Hepatocyte (in vitro differentiated cells): ENCODE measurements around the gene CRADD. TPM values are rescaled to one million over a fixed set of nuclear protein-coding genes. Genes with fewer than 3 reads are reported as not detected.
A peak's percentile ranks its signal among the peaks of the same experiment; 100 is the strongest.

Source experiments
- DNase-seq: peaks from one replicate; pipeline ENCODE4 v3.0.0-alpha.2; 2016; ENCODE audit warnings: low spot score
- H2AFZ ChIP-seq: fragments of 200-600 bp; sonication (generic); 2 replicates; pipeline ENCODE4 v1.6.0; 2016; ENCODE audit warnings: antibody characterized with exemption, mild to moderate bottlenecking
- H3K27ac ChIP-seq: fragments of 200-600 bp; sonication (generic); 2 replicates; pipeline ENCODE4 v1.5.1; 2016; ENCODE audit warnings: mild to moderate bottlenecking
- H3K27me3 ChIP-seq: fragments of 200-600 bp; sonication (generic); 2 replicates; pipeline ENCODE4 v1.6.1; 2016
- H3K36me3 ChIP-seq: fragments of 200-600 bp; sonication (generic); replicated peaks from 2 replicates; pipeline ENCODE4 v1.5.1; 2016; ENCODE audit warnings: low read depth; ENCODE audit not compliant: insufficient read depth
- H3K4me1 ChIP-seq: fragments of 200-600 bp; sonication (generic); 2 replicates; pipeline ENCODE4 v1.5.1; 2016; ENCODE audit warnings: mild to moderate bottlenecking, moderate library complexity; ENCODE audit not compliant: insufficient read depth
- H3K4me2 ChIP-seq: fragments of 200-600 bp; sonication (generic); 2 replicates; pipeline ENCODE4 v1.6.0; 2016
- H3K4me3 ChIP-seq: fragments of 200-600 bp; sonication (generic); 2 replicates; pipeline ENCODE4 v1.5.1; 2016; ENCODE audit warnings: mild to moderate bottlenecking
- H3K79me2 ChIP-seq: fragments of 200-600 bp; sonication (generic); 2 replicates; pipeline ENCODE4 v1.6.0; 2017; ENCODE audit warnings: mild to moderate bottlenecking
- H3K9me2 ChIP-seq: fragments of 200-600 bp; sonication (generic); replicated peaks from 2 replicates; pipeline ENCODE4 v1.6.0; 2017; ENCODE audit warnings: mild to moderate bottlenecking; ENCODE audit not compliant: insufficient read depth
- H3K9me3 ChIP-seq: fragments of 200-600 bp; sonication (generic); 2 replicates; pipeline ENCODE4 v1.5.1; 2016; ENCODE audit warnings: low read depth, mild to moderate bottlenecking
- H4K20me1 ChIP-seq: fragments of 200-600 bp; sonication (generic); 2 replicates; pipeline ENCODE4 v1.6.0; 2016; ENCODE audit warnings: mild to moderate bottlenecking; ENCODE audit not compliant: insufficient read depth, poor library complexity, severe bottlenecking
- CTCF ChIP-seq: fragments of 200-600 bp; sonication (generic); IDR thresholded peaks from 2 replicates; pipeline ENCODE4 v1.5.1; 2016; ENCODE audit warnings: antibody characterized with exemption, mild to moderate bottlenecking; ENCODE audit not compliant: poor library complexity
- EZH2 ChIP-seq: fragments of 200-600 bp; sonication (generic); IDR thresholded peaks from 2 replicates; pipeline ENCODE4 v1.6.1; 2016; ENCODE audit warnings: antibody characterized with exemption, mild to moderate bottlenecking, borderline replicate concordance
- EZH2phosphoT487 ChIP-seq: fragments of 200-600 bp; sonication (generic); IDR thresholded peaks from one replicate; pipeline ENCODE4 v1.6.1; 2018; ENCODE audit warnings: antibody characterized with exemption, mild to moderate bottlenecking, low read depth, moderate library complexity; ENCODE audit not compliant: unreplicated experiment, severe bottlenecking
- WGBS: methylation state at CpG from one replicate; pipeline ENCODE4 v1.1.6; 2016; ENCODE audit warnings: low lambda C conversion rate; ENCODE audit errors: missing lambda C conversion rate; 5-methylcytosine and 5-hydroxymethylcytosine counted together
- polyA plus RNA-seq: library from polyadenylated mRNA; unstranded; fragments of >200 nt; fragmentation: Nextera tagmentation; extraction: Ambion mirVana; gene quantifications from 2 replicates; pipeline ENCODE4 v1.2.1, GENCODE V29; 2016
- total RNA-seq: library from RNA; depleted of rRNA; stranded (reverse); fragments of >200 nt; gene quantifications from 2 replicates; pipeline ENCODE4 v1.2.3, GENCODE V29; 2014

CRADD gene
- total and polyA plus RNA-seq, 2 experiments from 2014 or later, result 19.5 to 27.3 TPM

DNA sequence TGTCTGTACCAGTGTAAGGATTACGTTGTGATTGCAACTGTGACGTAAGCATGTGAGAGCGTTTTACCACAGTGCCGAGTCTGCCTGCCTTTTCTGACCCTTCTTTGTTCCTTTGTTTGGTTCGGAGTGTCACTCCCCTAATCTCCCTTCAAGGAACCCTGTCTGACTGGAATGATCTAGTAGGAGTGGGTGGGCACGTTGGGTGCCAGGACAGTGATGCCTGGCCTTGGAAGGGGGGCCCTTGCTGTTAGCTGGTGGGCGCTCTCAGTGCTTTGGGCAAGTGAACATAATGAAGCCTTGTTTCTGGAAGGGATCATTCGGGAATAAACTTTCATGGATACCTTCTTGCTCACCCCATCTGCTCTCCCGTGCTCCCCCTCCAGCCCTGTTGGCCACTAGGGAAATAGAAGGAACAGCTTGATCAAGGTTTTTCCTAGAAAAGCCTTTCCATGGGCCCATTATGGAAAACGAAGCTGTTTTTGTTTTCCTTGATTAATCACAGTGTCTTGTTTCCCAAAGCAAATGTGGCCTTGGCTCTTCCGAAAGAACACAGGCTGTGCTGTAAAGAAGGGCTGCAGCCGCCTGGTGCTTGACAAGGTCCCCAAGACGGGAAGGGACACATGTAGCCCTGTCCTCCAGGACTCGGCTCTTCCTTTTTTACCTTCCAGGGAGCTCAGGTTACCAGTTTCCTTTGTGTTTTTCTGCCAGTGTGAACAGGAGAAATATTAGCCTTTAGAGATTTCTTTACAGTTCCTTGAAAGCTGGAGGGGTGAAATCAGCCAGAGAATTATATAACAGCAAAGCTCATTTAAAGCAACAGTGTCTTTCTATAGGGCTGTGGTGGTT, 215.5 kb downstream of the CRADD start:
- H3K4me1 ChIP-seq, result no peaks in the 10 kb centered on the region
- DNase-seq, result no peak
- H3K27me3 ChIP-seq, result no peaks in the 10 kb centered on the region
- H3K27ac ChIP-seq, result no peak overlapping the region
- H3K79me2 ChIP-seq, result no peaks in the 10 kb centered on the region
- no peak overlapping the region for H3K4me2 ChIP-seq
- H3K36me3 ChIP-seq, result no peaks in the 10 kb centered on the region
- H3K9me3 ChIP-seq, result no peaks in the 10 kb centered on the region
- 65% methylated on average over 14 of the region's 14 CpGs for WGBS
- TF ChIP-seq EZH2phosphoT487, result no peak
- TF ChIP-seq CTCF, result no peak
- H3K9me2 ChIP-seq, result no peaks in the 10 kb centered on the region
- no peak overlapping the region for H2AFZ ChIP-seq
- H3K4me3 ChIP-seq, result no peak overlapping the region
- no peaks in the 10 kb centered on the region for H4K20me1 ChIP-seq

DNA sequence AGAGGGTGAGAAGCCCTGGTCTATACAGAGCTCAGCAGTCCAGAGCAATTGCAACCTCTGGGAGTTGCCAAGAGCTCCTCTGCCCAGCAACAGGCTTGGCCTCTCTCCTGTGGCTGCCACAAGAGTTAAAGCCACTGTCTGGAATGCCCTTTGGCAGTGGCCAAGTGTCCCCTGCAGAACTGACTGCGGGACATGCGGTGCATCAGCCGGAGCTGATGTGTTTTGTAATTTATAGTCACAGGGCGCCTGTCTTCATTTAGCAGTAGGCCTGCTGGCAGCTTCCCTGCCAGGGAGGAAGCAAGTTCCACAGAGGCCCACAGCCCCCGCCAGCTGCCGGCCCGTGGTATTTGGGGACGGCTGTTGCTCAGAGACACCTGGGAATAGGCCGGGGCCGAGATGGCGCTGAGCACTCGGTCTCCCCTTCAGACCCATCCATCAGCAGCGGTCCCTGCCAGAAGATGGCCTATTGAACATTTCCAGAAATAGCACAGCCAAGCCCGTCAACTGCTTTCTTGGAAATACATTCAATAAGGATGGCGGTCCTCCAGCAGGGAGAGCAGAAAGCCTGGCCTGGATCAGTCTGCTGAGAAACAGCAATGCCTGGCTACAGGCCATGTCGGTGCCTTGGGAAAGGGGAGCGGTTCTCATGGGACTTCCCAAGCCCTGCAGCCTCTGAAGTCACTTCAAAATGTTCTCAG, 217.4 kb downstream of the CRADD start:
- H2AFZ ChIP-seq, result no peak overlapping the region
- peak overlapping the region; percentile 54 for H3K27ac ChIP-seq
- H3K79me2 ChIP-seq, result no peaks in the 10 kb centered on the region
- no peaks in the 10 kb centered on the region for H3K27me3 ChIP-seq
- H3K4me3 ChIP-seq, result no peak overlapping the region
- no peak overlapping the region for H3K4me2 ChIP-seq
- TF ChIP-seq CTCF, result no peak
- no peak for TF ChIP-seq EZH2phosphoT487
- no peak for TF ChIP-seq EZH2
- H3K9me3 ChIP-seq, result no peaks in the 10 kb centered on the region
- H3K4me1 ChIP-seq, result no peaks in the 10 kb centered on the region
- no peaks in the 10 kb centered on the region for H4K20me1 ChIP-seq
- no peaks in the 10 kb centered on the region for H3K9me2 ChIP-seq
- DNase-seq, result peak; percentile 48
- 72% methylated on average over 17 of the region's 17 CpGs for WGBS
- H3K36me3 ChIP-seq, result no peaks in the 10 kb centered on the region

DNA sequence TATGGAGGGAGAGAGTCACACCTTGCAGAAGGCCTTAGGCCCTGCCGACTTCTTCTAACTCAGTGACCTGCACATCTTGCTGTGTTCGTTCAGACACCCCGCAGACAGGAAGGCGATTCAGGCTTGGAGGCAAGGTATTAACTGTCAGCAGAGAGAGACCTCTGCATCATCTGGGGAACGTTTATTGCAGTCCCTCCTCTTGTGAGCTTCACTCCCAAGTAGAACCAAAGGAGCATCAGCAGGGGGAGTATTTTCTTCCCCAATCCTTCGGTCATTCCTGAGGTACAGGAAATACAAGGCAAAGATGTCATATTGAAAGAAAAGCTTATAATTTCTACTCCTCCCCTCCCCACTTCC, 217.9 kb downstream of the CRADD start:
- no peak overlapping the region for H3K4me3 ChIP-seq
- H3K27me3 ChIP-seq, result no peaks in the 10 kb centered on the region
- TF ChIP-seq CTCF, result no peak
- no peak for TF ChIP-seq EZH2phosphoT487
- no peak overlapping the region for H3K4me2 ChIP-seq
- no peaks in the 10 kb centered on the region for H3K36me3 ChIP-seq
- H3K27ac ChIP-seq, result peak overlapping the region; percentile 54
- H2AFZ ChIP-seq, result no peak overlapping the region
- no peaks in the 10 kb centered on the region for H4K20me1 ChIP-seq
- no peak for DNase-seq
- WGBS, result 74% methylated on average over 6 of the region's 6 CpGs
- H3K4me1 ChIP-seq, result no peaks in the 10 kb centered on the region
- no peaks in the 10 kb centered on the region for H3K9me3 ChIP-seq
- no peaks in the 10 kb centered on the region for H3K9me2 ChIP-seq
- H3K79me2 ChIP-seq, result no peaks in the 10 kb centered on the region
